Measurements from ENCODE around the gene MLYCD. TPM values are rescaled to one million over a fixed set of nuclear protein-coding genes. Genes with fewer than 3 reads are reported as not detected.

Gene MLYCD
- total and polyA plus RNA-seq, 8 donors, result 3.4 to 6.6 (median 4.1) TPM

GRCh38 chr16:83954577-83955016, 55.7 kb downstream of the MLYCD start:
- peaks cover 20 to 36% of the 10 kb centered on the region in 2 donors for H3K4me1 ChIP-seq
- H3K27ac ChIP-seq, result peak overlapping the region; percentile 39 to 85
- DNase-seq (peak in 3 of 4 donors; percentile 43 to 75 (median 70)), ATAC-seq (peak; percentile 55)
- no peak for TF ChIP-seq CTCF (IDR thresholded peaks at IDR 0.05)
- H3K27me3 ChIP-seq, result no peaks in the 10 kb centered on the region
- intact Hi-C loops (cut with DNase I), result no loop called here
- peak overlapping the region in 1 of 2 donors; percentile 57 for H3K4me3 ChIP-seq
- H3K9me3 ChIP-seq, result no peaks in the 10 kb centered on the region
- H3K36me3 ChIP-seq, result peaks cover 0 to 22% of the 10 kb centered on the region in 2 donors

- DNase-seq (peak in 2 of 4 donors; percentile 27 to 62), ATAC-seq (no peak)
- H3K4me3 ChIP-seq, result no peak overlapping the region
- H3K27me3 ChIP-seq, result no peaks in the 10 kb centered on the region
- no peak overlapping the region for H3K27ac ChIP-seq
- H3K4me1 ChIP-seq, result peaks cover 20 to 36% of the 10 kb centered on the region in 2 donors
- TF ChIP-seq CTCF (IDR thresholded peaks at IDR 0.05), result no peak
- H3K36me3 ChIP-seq, result peaks cover 0 to 30% of the 10 kb centered on the region in 2 donors
- intact Hi-C loops (cut with DNase I), result no loop called here
- no peaks in the 10 kb centered on the region for H3K9me3 ChIP-seq
These were observed 56.6 kb downstream of the MLYCD start for GRCh38 chr16:83955218-83956130.

GRCh38 chr16:83956336-83957289, 57.7 kb downstream of the MLYCD start:
- Histone ChIP-seq H3K27me3 (no peaks in the 10 kb centered on the region), H3K36me3 (peaks cover 0 to 42% of the 10 kb centered on the region in 2 donors), H3K27ac (no peak overlapping the region), H3K9me3 (no peaks in the 10 kb centered on the region), H3K4me1 (peaks cover 20 to 36% of the 10 kb centered on the region in 2 donors), H3K4me3 (no peak overlapping the region)
- peak; percentile 81 to 85 for TF ChIP-seq CTCF (IDR thresholded peaks at IDR 0.05)
- ATAC-seq (peak; percentile 14), DNase-seq (peak; percentile 50 to 95 (median 84))
- intact Hi-C loops (cut with DNase I), result no loop called here

- no peaks in the 10 kb centered on the region for H3K27me3 ChIP-seq
- H3K4me1 ChIP-seq, result peaks cover 20 to 34% of the 10 kb centered on the region in 2 donors
- ATAC-seq, result no peak
- no peaks in the 10 kb centered on the region for H3K9me3 ChIP-seq
- DNase-seq, result peak in 1 of 4 donors; percentile 60
- TF ChIP-seq CTCF (IDR thresholded peaks at IDR 0.05), result no peak
- peaks cover 0 to 49% of the 10 kb centered on the region in 2 donors for H3K36me3 ChIP-seq
- intact Hi-C loops (cut with DNase I), result no loop called here
- H3K4me3 ChIP-seq, result no peak overlapping the region
- no peak overlapping the region for H3K27ac ChIP-seq
These were observed 58.5 kb downstream of the MLYCD start for GRCh38 chr16:83957296-83957855.

Data from left lung (tissue), 10 donors.